Body of pancreas (tissue), 4 donors: ENCODE measurements around the gene DDAH2. TPM values are rescaled to one million over a fixed set of nuclear protein-coding genes. Genes with fewer than 3 reads are reported as not detected.

ENCODE experiments used
- ATAC-seq: fragments of 150-250 bp; one replicate; pipeline ENCODE4 v1.9.1; 2016
- DNase-seq, 4 donors: peaks; one replicate each; pipeline ENCODE4 v3.0.0-alpha.2; 2019
- H3K27ac ChIP-seq, 4 donors: fragments of 200-600 bp; sonication (generic); 1 replicate in 3 of 4; 2 replicates in 1 of 4; pipeline versions ENCODE4 v1.5.1 to v1.6.1; 2016 to 2019; ENCODE audit warnings: mild to moderate bottlenecking in 1 of 4, mixed read lengths in 1 of 4, moderate library complexity in 1 of 4
- H3K27me3 ChIP-seq, 2 donors: fragments of 200-600 bp; sonication (generic); one replicate each; pipeline ENCODE4 v1.6.0; 2016; ENCODE audit warnings: mild to moderate bottlenecking in 1 of 2
- H3K36me3 ChIP-seq, 2 donors: fragments of 200-600 bp; sonication (generic); replicated peaks in 1 of 2; 2 replicates each; pipeline ENCODE4 v1.5.1; 2016; ENCODE audit warnings: low read depth in 2 of 2; ENCODE audit not compliant: insufficient read depth in 1 of 2
- H3K4me1 ChIP-seq: fragments of 200-600 bp; sonication (generic); one replicate; pipeline ENCODE4 v1.6.0; 2016
- H3K4me3 ChIP-seq, 2 donors: fragments of 200-600 bp; sonication (generic); 1 replicate in 1 of 2; 2 replicates in 1 of 2; pipeline ENCODE4 v1.5.1; 2016 to 2019
- H3K9me3 ChIP-seq, 3 donors: fragments of 200-600 bp; sonication (generic); 1 replicate in 2 of 3; 2 replicates in 1 of 3; pipeline ENCODE4 v1.5.1; 2016
- POLR2A ChIP-seq, 3 donors: fragments of 450-650 bp; IDR thresholded peaks; one replicate each; pipeline ENCODE4 v1.6.1; 2016; ENCODE audit warnings: antibody characterized with exemption in 3 of 3, mild to moderate bottlenecking in 2 of 3
- WGBS, 2 donors: methylation state at CpG; one replicate each; pipeline ENCODE4 v1.1.5; 2017; 5-methylcytosine and 5-hydroxymethylcytosine counted together
- intact Hi-C: fragments of 100-400 bp; cut with DNase I; formaldehyde crosslinking; loops from one replicate; pipeline ENCODE4 v1.15.1; 2023
- total RNA-seq, 2 donors: library from RNA; depleted of rRNA; stranded (reverse); fragments of >200 nt; gene quantifications; one replicate each; pipeline ENCODE4 v1.1.0, GENCODE V29; 2016
- TF ChIP-seq, protein P1 (sequence below), 7 experiments: fragments of 450-650 bp in 4 of 7; fragments of 200-600 bp in 3 of 7; sonication (generic) in 3 of 7; IDR thresholded peaks; one replicate each; pipeline ENCODE4 v1.5.1; 2016 to 2019; ENCODE audit warnings: antibody characterized with exemption in 7 of 7

DDAH2 gene
- total RNA-seq, 2 donors from 2014 or later, result 23.6 to 40.5 TPM

GRCh38 chr6:31725502-31726350, 3.4 kb downstream of the DDAH2 start:
- H3K36me3 ChIP-seq, result no peaks in the 10 kb centered on the region
- WGBS, 2 donors, result 75 to 82% methylated on average over 12 of the region's 12 CpGs
- TF ChIP-seq, protein P1, sequence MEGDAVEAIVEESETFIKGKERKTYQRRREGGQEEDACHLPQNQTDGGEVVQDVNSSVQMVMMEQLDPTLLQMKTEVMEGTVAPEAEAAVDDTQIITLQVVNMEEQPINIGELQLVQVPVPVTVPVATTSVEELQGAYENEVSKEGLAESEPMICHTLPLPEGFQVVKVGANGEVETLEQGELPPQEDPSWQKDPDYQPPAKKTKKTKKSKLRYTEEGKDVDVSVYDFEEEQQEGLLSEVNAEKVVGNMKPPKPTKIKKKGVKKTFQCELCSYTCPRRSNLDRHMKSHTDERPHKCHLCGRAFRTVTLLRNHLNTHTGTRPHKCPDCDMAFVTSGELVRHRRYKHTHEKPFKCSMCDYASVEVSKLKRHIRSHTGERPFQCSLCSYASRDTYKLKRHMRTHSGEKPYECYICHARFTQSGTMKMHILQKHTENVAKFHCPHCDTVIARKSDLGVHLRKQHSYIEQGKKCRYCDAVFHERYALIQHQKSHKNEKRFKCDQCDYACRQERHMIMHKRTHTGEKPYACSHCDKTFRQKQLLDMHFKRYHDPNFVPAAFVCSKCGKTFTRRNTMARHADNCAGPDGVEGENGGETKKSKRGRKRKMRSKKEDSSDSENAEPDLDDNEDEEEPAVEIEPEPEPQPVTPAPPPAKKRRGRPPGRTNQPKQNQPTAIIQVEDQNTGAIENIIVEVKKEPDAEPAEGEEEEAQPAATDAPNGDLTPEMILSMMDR (IDR thresholded peaks at IDR 0.05), result no peak
- TF ChIP-seq POLR2A (IDR thresholded peaks at IDR 0.05), result no peak
- H3K27ac ChIP-seq, result no peak overlapping the region
- DNase-seq (peak in 1 of 4 donors; percentile 25), ATAC-seq (no peak)
- no peaks in the 10 kb centered on the region for H3K27me3 ChIP-seq
- no peak overlapping the region for H3K4me3 ChIP-seq
- intact Hi-C loops, result no loop called here
- peaks cover 27% of the 10 kb centered on the region for H3K4me1 ChIP-seq
- no peaks in the 10 kb centered on the region for H3K9me3 ChIP-seq

DNA sequence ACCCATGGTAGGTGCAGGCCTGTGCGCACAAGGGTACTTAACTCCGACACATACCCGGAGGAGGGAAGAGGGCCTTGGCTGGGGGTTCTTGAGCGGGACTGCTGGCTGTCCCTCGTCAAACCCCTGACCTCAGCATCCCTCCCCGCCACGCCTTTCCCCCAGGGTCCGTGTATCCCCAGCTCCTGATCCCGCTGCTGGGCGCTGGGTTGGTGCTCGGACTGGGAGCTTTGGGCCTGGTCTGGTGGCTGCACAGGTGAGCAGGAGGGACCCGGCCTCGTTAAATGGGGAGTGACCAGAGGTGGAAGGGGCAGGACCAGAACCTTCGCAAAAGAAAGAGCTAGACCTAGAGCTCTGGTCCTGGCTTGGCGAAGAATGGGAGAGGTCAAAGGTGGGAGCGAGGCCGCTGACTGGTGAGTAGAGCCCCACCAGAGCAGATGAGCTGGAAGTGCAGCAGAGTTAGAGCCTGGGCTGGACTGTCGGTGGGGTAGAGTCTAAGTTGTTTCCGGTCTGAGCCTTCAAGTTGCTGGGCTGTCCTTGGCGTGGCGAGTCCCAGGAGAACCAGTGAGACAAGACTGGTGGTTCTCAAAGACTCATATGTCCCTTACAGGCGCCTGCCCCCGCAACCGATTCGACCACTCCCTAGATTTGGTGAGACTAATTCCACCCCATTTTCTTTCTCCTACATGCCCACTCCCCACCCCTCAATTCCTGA, 5.0 kb downstream of the DDAH2 start:
- Histone ChIP-seq H3K4me3 (no peak overlapping the region), H3K4me1 (peaks cover 11% of the 10 kb centered on the region), H3K27me3 (no peaks in the 10 kb centered on the region), H3K36me3 (no peaks in the 10 kb centered on the region), H3K9me3 (no peaks in the 10 kb centered on the region), H3K27ac (no peak overlapping the region)
- ATAC-seq, result no peak
- no peak for TF ChIP-seq POLR2A (IDR thresholded peaks at IDR 0.05)
- TF ChIP-seq, protein P1 (IDR thresholded peaks at IDR 0.05), result no peak
- intact Hi-C loops, result no loop called here
- no peak for DNase-seq
- WGBS, 2 donors, result 76% methylated on average over 15 to 16 of the region's 25 CpGs

DNA sequence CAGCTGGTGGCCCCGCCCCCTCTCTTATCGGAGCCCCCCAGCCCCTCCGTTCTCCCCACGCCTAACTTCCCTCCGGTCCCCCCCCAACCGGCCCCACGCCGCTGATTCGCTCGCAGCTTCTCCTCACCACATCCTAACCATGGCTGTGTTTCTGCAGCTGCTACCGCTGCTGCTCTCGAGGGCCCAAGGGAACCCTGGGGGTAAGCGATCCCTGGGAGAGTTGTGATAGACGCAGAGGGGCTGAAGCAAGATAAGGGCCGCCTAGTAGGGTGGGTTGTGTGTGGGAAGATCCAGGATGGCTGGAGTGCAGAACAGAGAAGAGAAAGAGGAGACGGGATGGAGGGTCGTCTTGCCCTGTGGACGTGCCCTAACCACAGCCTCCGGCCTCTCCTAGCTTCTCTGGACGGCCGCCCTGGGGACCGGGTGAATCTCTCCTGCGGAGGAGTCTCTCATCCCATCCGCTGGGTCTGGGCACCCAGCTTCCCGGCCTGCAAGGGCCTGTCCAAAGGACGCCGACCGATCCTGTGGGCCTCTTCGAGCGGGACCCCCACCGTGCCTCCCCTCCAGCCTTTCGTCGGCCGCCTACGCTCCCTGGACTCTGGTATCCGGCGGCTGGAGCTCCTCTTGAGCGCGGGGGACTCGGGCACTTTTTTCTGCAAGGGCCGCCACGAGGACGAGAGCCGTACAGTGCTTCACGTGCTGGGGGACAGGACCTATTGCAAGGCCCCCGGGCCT, 5.7 kb downstream of the DDAH2 start, which contains the start of gene MPIG6B:
TSS of gene MPIG6B (plus strand) at position 129 of the 735 bp plus-strand sequence. CDS start at position 140, 11 bp downstream.
- no peak for ATAC-seq
- WGBS, 2 donors, result 71 to 76% methylated on average over 30 to 46 of the region's 46 CpGs
- Histone ChIP-seq H3K27me3 (no peaks in the 10 kb centered on the region), H3K27ac (no peak within 1 kb of the TSS), H3K9me3 (no peaks in the 10 kb centered on the region), H3K4me3 (no peak within 1 kb of the TSS), H3K4me1 (peaks cover 11% of the 10 kb centered on the region), H3K36me3 (no peaks in the 10 kb centered on the region)
- no peak for DNase-seq
- TF ChIP-seq, protein P1 (IDR thresholded peaks at IDR 0.05), result no peak
- no peak for TF ChIP-seq POLR2A (IDR thresholded peaks at IDR 0.05)
- intact Hi-C loops, result no loop called here

DNA sequence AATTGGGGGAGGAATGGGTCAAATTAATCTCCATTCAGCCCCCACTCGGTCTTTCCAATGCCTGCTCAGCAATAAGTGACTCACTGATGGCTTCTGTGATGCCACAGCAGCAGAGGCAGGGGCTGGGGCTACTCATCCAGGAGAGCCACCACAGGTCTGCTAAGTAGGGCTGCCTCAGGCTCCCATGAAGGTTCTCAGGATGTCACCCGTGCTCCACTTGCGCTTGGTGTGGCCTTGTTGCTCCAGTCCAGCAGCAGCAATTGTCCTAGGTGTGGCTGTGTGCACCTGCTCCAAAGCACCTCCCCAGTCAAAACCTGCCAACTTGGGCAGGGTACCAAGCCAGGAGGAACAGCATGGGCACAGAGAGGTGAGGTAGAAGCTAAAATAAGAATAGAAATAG, 6.9 kb downstream of the DDAH2 start:
- no peak for ATAC-seq
- H3K4me1 ChIP-seq, result peaks cover 11% of the 10 kb centered on the region
- H3K27ac ChIP-seq, result no peak overlapping the region
- no peak for DNase-seq
- H3K9me3 ChIP-seq, result no peaks in the 10 kb centered on the region
- intact Hi-C loops, result no loop called here
- 82% methylated on average over 3 of the region's 3 CpGs; no CpG with 5 or more reads in 1 of the 2 donors for WGBS, 2 donors
- TF ChIP-seq, protein P1 (IDR thresholded peaks at IDR 0.05), result no peak
- TF ChIP-seq POLR2A (IDR thresholded peaks at IDR 0.05), result no peak
- no peaks in the 10 kb centered on the region for H3K36me3 ChIP-seq
- no peaks in the 10 kb centered on the region for H3K27me3 ChIP-seq
- H3K4me3 ChIP-seq, result no peak overlapping the region
